Activated T-cell treated with anti-CD3 and anti-CD28 coated beads for 48 hours (primary cell): ENCODE results near the gene TMEM39B.
"Not testable (repeated sequence)": the region's sequence is repeated elsewhere in the genome, so short reads cannot be mapped to it uniquely, and the experiment has no call there.

Source experiments
- DNase-seq: peaks from one replicate; pipeline ENCODE4 v3.0.0-alpha.2; 2020; ENCODE audit warnings: low read depth

The TMEM39B gene

DNA sequence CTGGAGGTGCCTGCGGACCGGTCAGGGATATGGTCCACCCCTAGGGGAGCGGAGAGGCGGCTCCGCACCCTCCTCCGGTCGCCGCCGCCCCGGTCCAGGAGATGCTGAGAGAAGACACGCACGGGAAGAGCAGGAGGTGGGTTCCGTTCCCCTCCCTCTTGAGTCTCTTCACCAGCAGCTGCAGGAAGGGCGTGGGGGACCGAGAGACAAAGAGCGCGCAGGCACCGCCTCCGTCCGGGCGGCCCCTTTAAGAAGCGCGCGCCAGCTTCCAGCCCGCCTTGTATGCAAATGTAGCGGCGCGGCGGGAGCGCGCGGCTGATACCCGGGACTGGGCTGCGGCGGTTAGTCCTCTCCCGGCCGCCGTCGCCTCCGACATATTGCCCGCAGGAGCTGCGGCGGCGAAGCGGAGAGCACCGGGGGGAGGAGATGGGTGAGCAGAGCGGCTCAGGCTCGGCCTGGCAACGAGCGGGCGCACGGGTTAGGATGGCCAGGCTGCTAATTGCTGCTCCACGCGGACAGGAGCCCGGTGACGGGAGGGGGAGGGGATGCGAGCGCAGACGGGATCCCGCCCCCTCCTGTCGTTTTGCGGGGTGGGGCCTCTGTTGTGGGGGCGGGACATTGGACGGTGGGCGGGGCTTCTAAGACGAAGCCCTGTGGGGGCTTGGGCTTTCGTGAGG lies at the start of gene TMEM39B:
TMEM39B (plus strand) TSS at position 318 of the 677 bp plus-strand sequence; CDS start at position 427, 109 bp downstream.
- peak; percentile 94 for DNase-seq

DNA sequence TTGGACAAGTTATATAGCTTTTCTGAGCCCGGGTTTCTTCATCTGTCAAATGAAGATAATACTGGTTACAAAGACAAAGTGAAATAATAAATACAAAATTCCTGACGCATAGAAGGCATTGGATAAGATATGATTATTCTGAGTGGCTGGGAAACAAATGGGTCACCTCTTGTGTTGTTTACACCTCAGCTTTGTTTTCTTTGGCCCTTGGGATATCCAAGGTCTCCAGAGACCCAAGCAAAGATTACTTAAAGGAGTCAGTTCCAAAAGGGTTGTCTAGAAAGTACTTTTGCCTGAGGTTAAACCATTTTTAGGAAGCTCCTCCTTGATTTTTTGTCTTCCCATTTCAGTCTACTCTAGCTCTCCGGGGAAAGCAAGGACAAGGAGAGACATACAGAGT lies 49.4 kb upstream of the TMEM39B start:
- DNase-seq: no peak

DNA sequence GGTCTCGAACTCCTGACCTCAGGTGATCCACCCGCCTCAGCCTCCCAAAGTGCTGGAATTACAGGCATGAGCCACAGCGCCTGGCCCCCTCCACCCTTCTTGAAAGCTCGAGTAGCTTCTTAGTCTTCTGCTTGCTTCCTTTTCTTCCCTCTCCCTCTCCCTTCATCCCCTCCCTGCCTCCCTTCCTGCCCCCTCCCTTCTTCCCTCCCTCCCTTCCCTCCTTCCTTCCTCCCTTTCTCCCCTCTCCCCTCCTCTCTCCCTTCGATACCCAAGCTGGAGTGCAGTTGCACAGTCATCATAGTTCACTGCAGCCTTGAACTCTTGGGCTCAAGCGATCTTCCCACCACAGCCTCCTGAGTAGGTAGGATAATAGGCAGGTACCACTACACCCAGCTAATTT lies 47.2 kb upstream of the TMEM39B start:
- DNase-seq: no peak

DNA sequence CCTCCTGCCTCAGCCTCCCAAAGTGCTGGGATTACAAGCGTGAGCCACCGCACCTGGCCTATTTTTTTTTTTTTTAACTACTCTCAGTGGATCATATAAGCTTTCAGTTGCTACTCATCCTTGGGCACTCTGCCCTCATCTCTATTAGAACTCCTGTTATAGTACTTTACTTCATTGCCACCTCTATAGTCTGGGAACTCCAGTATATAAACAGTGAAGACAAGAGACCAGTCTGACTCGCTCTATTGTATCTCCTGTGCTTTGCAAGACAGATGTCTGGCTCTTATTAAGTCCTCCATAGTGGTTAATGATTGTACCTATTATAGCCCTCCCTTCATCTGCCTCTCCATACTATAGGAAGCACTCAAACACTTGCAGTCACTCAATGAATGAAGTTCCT lies 44.0 kb upstream of the TMEM39B start:
- DNase-seq: no peak

DNA sequence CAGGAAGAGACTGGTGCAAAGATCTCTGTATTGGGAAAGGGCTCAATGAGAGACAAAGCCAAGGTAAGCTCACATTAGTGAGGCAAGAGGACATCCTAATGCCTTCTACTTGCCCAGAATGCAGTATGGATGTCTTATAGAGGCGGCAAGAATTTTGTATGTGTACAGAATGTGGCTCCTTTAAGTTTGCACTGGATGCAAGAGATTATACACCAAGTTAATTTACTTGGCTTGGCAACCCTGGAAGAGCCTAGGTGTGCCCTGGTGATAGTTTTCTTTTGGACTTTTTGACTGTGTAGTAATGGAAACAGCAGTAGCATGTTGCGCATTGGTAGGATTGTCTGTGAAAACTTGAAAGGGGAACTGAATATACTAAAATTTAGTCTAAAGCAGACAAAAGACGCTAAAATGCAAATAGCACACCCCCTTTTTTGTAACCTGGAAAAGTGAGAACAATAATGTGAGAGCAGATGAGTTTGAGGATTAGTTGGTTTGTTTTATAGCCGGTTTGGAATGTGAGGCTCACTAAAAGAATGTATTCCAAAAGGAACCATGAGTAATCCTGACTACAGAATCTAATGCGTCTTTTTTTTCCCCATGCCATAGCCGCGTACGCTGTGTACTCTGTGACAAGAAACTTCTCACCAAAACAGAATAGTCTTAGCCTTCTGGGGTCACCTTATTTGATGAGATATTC lies 41.0 kb upstream of the TMEM39B start:
- DNase-seq: no peak

DNA sequence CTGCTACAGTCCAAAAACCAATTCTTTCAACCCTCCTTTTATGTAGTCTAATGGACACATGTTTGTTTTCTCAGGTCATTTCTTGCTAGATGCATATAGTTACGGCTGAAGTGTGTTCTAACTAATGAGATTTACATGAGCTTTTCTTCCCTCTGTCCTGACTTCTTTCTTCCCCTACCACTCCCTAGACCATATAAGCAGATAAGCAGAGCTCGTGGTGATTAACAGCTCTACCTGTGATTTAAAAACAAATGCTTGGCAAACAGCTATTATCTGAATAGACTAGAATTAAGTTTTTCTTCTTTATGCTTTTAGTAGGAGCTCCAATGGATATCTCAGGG lies 40.5 kb upstream of the TMEM39B start:
- DNase-seq: no peak

DNA sequence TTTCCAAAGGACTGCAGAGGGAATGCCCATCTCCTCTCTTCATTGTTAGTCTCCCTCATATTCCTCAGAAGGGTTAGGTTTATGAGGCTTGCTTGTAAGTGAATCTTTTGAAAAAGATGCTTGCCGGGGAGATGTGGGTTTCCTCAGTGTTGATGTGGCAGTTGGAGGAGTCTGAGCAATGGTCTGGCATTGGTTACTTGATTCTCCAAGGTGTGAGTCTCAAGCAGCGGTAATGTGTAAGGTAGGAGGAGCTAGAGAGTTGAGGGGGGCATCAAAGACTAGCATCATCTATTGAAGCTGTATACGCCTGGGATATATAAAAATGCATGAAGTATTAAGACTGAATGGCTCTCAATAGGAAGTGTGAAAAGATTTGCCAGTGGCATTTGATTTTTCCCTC lies 37.6 kb upstream of the TMEM39B start:
- DNase-seq: no peak

DNA sequence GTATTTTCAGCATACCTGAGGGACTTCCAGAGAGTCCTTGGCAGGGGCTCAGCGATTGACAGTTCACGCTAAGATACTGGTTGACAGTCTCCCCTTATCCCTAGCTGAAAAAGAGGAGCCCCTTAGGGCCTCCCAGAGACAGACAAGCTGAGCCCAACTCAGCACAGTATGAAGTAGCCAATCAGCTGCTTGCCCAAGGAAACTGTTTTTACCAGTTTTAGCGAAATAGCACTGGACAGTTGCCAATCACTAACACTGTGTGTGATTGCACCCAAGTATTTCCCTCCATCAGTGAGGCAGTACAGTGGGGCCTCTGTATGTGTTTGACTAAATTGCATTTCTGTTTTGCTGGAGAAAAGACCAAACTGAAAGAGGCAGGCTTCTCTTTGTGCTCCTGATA lies 32.0 kb upstream of the TMEM39B start:
- DNase-seq: no peak

DNA sequence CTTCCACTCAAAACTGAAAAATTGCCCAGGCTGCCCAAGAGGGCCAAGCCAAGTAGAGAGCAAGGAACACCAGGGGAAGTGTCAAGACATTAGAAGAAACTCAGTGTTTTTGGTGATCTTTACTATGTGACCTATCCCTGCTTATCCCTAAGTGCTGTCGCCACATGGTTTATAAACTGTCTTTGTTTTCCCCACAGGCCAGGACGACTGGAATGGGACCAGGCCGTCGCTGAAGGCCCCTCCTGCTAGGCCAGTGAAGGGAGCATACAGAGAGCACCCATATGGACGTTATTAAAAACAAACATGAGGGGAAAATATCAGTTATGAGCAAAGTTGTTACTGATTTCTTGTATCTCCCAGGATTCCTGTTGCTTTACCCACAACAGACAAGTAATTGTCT lies 30.4 kb upstream of the TMEM39B start:
- DNase-seq: no peak

DNA sequence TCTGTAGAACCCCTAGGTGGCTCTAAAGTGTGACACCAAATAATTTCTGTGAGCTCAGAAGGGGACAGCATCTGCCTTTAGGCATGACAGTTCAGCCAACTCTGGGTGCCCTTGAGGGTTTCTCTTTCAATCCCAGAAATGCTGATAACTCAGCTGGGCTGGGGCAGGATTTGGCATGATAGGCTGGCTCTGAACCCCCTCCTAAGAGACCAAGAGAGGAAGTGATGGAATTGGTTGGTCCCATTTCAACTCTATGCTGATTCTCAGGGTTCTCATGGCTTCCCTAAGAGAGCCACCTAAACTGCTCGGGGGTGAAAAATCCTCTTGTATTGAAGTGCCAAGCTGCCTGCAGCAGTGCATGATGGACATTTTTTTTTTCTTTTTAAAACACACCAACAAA lies 28.5 kb upstream of the TMEM39B start:
- DNase-seq: no peak

DNA sequence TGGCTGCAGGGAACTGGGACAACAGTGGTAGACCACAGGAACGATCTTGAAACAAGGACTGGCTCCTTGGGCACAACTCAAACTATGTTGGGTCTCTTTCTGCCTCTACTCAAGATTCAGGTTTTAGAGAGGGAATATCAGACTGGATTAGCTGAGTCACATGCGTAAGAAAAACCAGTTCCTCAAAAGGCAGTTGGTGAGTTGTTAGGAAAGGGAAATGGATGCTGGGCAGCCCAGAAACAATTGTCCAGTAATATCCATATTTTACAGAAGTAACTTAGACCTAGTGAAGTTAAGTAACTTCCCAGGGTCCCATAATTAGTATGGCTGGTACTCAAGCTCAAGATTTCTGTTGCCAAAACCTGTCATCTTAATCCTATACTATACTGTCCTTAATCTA lies 27.0 kb upstream of the TMEM39B start:
- DNase-seq: no peak

DNA sequence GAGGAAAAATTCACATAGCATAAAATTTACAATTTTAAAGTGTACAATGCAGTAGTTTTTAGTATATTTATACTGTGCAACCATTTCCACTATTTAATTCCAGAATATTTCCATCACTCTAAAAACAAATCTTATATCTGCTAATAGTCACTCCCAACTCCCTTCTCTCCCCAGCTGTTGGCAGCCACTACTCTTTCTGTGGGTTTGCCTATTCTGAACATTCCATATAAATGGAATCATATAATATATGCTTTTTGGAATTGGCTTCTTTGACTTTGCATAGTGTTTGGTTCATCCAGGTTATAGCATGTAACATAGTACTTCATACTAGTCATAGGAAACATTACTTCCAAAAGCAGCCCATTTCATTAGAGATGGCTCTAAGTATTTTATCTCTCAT lies 25.0 kb upstream of the TMEM39B start:
- DNase-seq: no peak

DNA sequence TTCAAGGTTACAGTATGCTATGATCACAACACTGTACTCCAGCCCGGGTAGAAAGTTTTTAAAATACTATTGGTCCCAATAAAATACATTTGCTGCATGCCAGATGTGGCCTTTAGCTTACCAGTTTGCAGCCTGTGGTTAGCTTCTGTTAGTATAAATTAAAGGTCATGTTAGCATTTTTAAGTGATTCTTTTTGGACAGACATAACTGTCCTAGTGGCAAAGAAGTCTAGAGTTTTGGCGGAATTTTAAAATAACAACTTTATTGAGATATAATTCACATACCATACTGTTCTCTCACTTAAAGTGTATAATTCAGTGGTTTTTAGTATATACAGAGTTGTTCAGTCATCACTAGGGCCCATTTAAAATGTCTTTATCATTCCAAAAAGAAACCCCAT lies 24.3 kb upstream of the TMEM39B start:
- DNase-seq: no peak

DNA sequence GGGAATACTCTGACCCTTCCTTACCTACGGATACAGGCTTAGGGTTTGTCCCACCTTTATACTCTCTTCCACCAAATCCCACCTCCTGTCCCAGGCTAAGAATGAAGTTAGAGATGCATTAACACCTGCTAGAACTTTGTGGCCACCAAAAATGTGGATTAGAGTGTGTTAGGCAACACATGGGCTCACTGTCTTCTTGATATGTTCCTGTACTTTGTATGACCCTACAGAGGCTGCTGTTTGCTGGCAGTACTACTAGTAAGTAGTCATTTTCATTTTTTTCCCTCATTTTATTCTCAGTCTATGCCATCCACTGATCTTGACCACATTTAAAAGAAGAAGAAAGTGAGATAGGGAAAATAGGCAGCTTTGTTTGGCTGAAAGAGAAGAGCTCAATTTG lies 21.0 kb upstream of the TMEM39B start:
- DNase-seq: no peak

DNA sequence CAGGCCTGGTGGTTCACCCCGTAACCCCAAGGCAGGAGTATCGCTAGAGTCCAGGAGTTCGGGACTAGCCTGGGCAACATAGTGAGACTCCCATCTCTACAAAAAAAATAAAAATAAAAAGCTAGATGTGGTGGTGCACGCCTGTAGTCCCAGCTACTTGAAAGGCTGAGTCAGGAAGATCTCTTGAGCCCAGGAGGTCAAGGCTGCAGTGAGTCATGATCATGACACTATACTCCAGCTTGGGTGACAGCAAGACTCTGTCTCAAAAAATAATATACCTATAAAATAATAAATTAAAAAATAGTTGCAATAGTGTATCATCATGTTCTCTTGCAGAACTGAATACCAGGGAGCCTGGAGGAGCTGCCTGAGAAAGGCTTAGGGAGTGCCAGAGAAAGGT lies 19.9 kb upstream of the TMEM39B start:
- DNase-seq: no peak

DNA sequence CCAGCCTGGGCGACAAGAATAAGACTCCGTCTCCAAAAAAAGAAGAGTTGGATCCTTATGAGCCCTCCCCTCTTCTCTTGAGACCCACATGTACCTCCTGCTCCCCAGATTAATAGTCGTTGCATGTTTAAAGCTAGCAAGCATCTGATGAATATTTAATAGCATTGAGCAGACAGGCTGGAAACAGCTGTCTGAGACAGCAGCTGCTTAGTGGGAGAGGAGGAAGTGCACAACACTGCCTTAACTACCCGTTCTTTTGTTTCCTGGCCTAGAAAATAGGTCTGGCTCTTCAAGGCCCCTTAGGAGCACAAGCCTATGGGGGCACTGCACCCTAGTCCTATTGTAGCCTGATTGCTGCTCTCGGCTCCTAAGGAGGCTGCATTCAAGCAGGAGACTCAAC lies 17.3 kb upstream of the TMEM39B start:
- no peak for DNase-seq

DNA sequence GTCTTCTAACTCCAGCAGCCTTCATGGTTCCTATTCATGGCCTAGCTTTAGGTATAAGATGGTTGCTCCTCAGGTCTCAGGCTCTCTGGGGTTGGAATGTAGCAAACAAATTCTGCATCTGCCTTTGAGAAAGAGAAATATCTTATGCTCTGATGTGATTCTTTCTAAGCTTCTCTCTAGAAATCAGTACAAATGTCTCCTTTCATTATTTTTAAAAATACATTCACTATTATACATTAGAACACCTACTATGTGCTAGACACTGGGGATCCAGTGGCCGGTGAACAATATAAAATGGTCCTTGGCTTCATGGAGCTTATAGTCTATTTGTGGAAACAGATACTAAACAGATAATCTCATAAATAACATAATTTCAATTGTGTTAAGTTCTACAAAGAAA lies 16.1 kb upstream of the TMEM39B start:
- no peak for DNase-seq

DNA sequence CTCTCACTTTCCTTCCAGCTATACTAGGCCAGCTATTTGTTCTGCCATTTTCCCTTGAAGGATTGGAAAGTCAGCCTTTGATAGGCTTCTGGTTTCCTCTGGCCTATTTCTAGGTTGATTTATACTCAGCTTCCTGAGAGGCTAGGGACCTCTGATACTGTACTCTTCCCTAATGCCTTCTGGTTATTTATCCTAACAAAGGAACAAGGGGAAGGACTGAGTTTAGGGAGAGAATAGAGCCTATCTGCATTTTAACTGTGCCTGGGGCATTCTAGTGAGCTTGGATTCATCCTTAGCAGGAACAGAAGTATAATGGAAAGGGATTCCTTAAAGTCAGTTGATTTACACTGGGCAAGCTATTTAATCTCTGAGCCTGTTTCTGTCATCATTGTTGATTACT lies 11.8 kb upstream of the TMEM39B start:
- DNase-seq: no peak

DNA sequence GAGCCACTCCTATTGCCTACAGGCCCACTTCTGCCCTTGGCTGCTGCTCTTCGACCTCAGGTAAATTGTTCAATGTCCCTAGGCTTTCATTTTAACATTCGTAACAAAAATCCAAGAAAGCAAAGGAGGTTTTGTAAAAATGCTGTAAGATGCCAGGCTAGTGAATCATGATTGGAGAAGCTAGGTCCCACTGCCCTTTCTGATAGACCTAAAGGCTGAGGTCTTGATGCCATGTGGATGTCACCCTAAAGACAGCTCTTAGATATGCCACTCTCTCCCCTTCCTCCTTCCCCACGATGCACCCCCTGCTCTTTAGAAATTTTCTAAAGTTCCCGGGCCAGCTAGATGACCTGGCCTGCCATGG lies 9.9 kb upstream of the TMEM39B start:
- DNase-seq: no peak

DNA sequence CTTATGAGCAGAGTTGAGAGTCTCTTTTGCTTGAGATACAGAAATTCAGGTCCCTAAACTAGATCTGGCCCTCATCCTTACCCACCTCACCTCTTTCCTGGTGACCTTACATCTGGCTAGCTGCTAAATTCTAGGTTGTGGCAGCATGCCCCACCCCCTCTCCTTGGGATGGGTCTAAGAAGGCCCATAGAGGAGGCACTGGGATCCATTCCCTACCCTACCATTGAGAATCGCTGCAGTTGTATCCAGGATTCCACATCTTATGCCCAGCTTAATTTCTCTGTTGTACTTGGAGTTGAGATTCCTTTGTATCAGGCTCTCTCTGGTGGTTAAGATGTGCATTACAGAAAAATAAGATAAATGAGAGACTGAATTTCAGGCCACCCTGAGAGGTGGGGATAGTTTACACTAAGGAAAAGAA lies 9.5 kb upstream of the TMEM39B start:
- no peak for DNase-seq

DNA sequence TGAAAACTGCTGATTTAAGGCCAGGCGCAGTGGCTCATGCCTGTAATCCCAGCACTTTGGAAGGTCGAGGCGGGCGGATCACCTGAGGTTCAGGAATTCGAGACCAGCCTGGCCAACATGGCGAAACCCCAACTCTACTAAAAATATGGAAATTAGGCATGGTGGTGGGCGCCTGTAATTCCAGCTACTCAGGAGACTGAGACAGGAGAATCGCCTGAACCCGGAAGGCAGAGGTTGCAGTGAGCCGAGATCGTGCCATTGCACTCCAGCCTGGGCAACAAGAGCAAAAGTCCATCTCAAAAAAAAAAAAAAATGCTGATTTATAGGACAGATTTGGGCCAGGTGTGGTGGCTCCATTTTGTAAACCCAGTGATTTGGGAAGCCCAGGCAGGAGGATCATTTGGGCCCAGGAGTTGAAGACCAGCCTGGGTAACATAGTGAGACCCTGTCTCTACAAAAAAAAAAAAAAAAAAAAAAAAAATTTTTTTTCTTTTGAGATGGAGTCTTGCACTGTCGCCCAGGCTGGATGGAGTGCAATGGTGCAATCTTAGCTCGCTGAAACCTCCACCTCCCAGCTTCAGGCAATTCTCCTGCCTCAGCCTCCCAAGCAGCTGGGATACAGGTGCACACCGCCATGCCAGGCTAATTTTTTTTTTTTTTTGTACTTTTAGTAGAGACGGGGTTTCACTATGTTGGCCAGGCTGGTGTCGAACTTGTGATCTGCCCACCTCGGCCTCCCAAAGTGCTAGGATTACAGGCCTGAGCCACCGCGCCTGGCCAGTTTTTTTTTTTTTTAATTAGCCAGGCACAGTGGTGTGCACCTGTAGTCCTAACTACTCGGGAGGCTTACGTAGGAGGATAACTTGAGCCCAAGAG lies 6.9 kb upstream of the TMEM39B start:
- DNase-seq: not testable (repeated sequence)

DNA sequence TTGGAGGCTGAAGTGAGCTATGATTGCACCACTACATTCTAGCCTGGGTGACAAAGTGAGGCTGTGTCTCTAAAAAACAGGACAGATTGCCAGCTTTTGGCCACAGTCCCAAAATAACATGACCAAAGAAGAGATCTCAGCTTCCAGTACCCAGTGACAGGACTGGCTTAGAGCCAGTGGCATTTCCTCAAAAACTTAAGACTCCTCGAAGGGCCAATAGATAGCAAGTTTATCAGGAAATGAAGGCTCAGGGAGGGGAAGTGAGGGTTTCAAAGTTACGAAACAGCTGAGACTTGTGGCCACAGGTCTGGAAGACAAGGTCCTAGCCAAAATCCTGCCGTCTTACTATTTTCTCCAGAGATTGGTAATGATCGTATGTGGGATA lies 6.3 kb upstream of the TMEM39B start:
- no peak for DNase-seq

DNA sequence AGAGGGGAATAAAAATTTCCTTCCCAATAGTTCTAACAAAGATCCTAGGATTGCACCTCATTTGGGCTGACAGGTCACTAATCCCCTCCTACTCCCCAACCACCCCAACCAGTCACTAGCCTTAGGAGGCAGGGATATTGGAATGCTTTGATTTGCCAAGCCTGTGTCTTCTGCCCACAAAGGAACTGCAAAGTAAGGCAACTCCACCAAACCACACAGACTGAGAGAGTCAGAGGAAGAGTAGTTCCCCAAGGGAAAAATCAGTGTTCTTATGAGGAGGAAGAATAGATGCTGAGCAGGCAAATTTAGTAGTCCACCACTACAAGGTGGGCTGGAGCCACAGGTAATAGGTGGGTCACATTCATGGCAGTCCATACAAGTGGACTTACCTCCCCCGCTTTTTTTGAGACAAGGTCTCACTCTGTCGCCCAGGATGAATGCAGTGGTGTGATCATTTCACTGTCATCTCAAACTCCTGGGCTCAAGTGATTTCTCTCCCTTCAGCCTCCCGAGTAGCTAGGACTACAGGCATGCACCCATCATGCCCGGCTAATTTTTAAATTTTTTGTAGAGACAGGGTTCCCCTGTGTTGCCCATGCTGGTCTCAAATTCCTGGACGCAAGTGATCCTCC lies 3.7 kb upstream of the TMEM39B start:
- no peak for DNase-seq
